Measurements from ENCODE around the gene JUN.

The JUN gene

GRCh38 chr1:58783993-58784757, at the start of gene JUN:
Gene JUN (minus strand): TSS chr1:58784047. CDS start chr1:58783070, 977 bp downstream.
- FAIRE-seq (peak; percentile 94), DNase-seq (ENCODE audit: insufficient read length, low spot score) (peak; percentile 93)
- TF ChIP-seq POLR2A (IDR thresholded peaks at IDR 0.05; ENCODE audit: low read depth, low read length) = peak; percentile 100

DNA sequence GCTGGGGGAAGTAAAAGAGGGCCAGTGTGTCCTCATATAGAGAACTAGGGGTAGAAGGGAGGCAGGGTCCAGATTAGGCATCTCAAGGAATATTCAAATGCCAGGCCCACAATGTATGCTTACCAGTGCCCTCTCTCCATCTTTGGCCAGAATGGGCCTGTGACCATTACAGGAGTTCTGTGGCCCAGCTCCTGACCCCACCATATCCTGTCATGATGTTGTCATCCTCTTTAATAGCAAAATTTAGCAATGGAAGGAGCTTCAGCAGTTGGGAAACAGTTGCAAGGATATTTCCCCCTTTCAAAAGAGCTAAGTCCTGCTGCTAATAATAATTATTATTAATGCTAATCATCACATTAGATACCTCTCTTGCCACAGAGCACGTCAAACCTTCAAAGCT, 49.3 kb upstream of the JUN start:
- DNase-seq (ENCODE audit: insufficient read length, low spot score) (no peak), FAIRE-seq (no peak)
- no peak for TF ChIP-seq POLR2A (IDR thresholded peaks at IDR 0.05; ENCODE audit: low read depth, low read length)

- TF ChIP-seq POLR2A (IDR thresholded peaks at IDR 0.05; ENCODE audit: low read depth, low read length) = no peak
- FAIRE-seq = peak; percentile 30
- DNase-seq (ENCODE audit: insufficient read length, low spot score) = no peak
These were observed 46.4 kb upstream of the JUN start for GRCh38 chr1:58830291-58830690.

DNA sequence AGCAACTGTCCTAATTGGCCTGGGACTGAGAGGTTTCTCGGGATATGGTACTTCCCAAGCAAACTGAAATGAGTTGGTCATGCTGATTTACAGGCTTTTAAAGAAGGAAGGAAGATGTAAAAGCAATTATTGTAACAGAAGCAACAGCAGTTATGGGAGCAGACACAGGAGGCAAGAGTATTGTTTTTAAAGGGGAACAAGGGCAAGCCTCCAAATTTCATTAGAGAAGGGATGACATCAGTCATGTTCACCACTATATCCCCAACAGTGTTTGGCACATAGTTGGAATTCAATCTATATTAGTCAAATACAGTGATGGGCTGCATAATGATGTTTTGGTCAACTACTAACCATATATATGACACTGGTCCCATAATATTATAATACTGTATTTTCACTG, 46.0 kb upstream of the JUN start:
- TF ChIP-seq POLR2A (IDR thresholded peaks at IDR 0.05; ENCODE audit: low read depth, low read length) = no peak
- DNase-seq (ENCODE audit: insufficient read length, low spot score) = no peak
- FAIRE-seq = no peak

DNA sequence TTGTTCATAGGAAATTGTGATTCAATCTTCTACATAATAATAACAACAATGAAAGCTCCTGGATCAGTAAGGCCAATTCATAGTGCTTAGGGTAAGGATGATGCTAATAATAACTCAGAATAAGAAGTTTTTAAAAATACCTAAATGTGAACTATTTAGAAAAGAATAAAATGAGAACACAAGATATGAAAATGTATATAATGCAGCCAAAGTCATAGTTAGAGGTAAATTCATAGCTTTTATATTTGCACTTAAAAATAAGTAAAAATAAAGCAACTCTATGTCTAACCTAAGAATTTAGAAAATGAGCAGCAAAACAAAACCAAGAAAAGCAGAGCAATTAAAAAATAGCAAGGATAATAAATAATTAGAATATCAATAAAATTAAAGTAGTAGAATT, 43.5 kb upstream of the JUN start:
- no peak for TF ChIP-seq POLR2A (IDR thresholded peaks at IDR 0.05; ENCODE audit: low read depth, low read length)
- no peak for DNase-seq (ENCODE audit: insufficient read length, low spot score)

DNA sequence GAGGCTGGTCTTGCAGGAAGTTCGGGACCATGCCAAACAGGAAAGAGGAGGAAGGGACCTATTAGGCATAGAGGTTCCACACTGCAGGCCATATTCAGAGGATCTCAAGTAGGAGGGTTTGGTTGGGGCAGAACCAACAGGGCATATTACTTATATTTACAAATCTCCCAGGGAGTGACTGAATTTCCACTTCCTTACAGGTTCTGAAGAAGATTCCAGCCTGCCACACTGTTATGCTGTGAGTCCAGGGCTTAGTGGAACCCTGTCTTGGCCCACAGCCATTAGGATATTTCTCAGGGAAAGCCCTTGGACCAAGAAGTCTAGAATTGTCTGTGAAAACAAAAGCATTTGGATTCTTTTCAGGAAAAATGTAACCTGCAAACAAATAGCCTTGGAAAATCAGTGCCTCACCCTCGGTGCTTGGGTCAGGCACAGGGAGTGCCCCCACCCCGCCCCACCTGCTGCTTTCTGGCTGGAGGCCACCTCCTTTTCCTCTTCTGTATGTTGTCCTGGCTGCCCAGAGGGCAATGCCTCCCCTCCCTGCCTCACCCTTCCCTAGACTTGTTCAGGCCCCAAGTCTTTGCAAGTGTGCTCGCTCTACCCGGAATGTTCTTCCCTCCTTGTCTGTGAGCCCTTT, 41.0 kb upstream of the JUN start:
- DNase-seq (ENCODE audit: insufficient read length, low spot score) (no peak), FAIRE-seq (peak; percentile 55)
- TF ChIP-seq POLR2A (IDR thresholded peaks at IDR 0.05; ENCODE audit: low read depth, low read length) = no peak

More for the DNA sequence above, 43.5 kb upstream of the JUN start:
- no peak for FAIRE-seq

DNA sequence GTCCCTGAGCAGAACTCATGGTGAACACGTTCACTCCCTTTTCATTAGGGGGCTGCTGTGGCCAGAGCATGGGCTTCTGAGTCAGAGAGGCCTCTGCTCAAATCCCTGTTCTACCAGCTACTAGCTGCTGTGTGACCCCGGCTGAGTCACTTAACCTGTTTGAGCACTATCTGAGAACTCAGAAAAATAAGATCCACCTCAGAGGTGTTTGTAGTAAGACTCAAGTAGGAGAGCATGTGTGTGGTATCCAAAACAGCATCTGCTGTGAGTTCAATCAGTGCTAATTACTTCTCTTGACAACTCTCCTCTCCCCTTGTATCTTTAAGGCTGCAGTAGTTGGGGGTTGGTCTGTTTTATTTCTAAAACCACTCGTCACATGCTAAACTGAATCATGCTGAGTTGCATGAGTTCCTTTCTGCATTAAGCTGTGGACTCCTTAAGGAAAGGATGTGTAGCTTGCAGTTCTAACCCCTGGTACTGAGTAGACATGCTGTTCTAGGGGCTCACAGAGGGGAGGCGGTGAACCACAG, 39.7 kb upstream of the JUN start:
- peak; percentile 84 for FAIRE-seq
- no peak for TF ChIP-seq POLR2A (IDR thresholded peaks at IDR 0.05; ENCODE audit: low read depth, low read length)
- peak; percentile 25 for DNase-seq (ENCODE audit: insufficient read length, low spot score)

GRCh38 chr1:58821309-58821708, 37.5 kb upstream of the JUN start:
- TF ChIP-seq POLR2A (IDR thresholded peaks at IDR 0.05; ENCODE audit: low read depth, low read length) = no peak
- DNase-seq (ENCODE audit: insufficient read length, low spot score) (no peak), FAIRE-seq (no peak)

DNA sequence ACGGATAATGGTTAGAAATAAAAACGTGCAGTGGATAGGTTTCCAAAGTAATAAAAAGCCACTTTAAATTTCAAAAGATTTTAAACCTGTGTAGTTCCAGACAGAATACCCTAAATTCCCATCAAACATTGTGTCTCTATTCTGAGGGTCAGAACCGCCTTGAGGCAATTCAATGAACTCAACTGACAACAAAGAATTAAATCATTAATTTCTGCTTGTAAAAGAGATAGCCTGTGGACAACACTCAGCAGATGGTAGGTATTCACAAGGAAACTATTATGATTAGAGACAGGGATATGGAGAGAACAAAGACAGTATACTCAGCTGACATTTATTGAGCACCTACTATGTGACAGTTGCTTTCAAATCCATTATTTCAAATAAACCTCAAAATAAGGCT, 35.1 kb upstream of the JUN start:
- DNase-seq (ENCODE audit: insufficient read length, low spot score) (no peak), FAIRE-seq (no peak)
- no peak for TF ChIP-seq POLR2A (IDR thresholded peaks at IDR 0.05; ENCODE audit: low read depth, low read length)

GRCh38 chr1:58818075-58818474, 34.2 kb upstream of the JUN start:
- DNase-seq (ENCODE audit: insufficient read length, low spot score) = peak; percentile 36
- peak; percentile 84 for FAIRE-seq
- no peak for TF ChIP-seq POLR2A (IDR thresholded peaks at IDR 0.05; ENCODE audit: low read depth, low read length)

GRCh38 chr1:58816747-58817221, 32.9 kb upstream of the JUN start:
- DNase-seq (ENCODE audit: insufficient read length, low spot score) (no peak), FAIRE-seq (no peak)
- no peak for TF ChIP-seq POLR2A (IDR thresholded peaks at IDR 0.05; ENCODE audit: low read depth, low read length)

DNA sequence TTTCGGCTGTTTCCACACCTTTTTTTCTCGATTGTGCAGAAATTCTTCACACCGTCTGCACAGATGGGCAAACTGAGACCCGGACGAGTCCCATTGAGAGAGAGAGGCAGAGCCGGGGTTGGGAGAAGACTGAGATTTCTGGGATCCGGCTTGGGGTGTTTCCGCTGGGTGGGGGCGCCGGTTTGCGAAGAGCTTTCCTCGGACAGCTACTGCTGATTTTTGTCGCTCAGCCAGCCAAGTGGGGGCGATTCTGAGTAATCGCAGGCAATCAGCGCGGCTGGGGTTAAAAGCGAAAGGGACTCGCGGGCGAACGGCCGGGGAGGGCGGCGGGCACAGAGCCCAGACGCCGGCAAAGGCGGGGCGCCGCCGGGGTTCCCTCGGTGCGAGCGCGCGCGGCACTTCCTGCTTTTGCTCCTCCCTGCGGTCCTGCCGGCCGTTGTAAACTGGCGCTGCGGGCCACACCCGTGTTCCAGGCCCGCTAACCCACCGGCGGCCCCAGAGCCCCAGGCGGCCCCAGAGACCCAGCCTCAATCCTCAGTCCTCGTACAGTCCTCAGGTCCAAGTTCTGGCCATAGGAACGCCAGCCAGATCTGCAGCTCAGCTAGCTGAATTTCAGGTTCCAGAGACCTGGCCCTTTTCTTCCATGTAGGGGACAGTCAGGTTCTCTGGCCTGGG, 32.4 kb upstream of the JUN start:
- FAIRE-seq = no peak
- DNase-seq (ENCODE audit: insufficient read length, low spot score) = peak; percentile 67
- TF ChIP-seq POLR2A (IDR thresholded peaks at IDR 0.05; ENCODE audit: low read depth, low read length) = peak; percentile 34; the same call in 1 of the 2 replicates

DNA sequence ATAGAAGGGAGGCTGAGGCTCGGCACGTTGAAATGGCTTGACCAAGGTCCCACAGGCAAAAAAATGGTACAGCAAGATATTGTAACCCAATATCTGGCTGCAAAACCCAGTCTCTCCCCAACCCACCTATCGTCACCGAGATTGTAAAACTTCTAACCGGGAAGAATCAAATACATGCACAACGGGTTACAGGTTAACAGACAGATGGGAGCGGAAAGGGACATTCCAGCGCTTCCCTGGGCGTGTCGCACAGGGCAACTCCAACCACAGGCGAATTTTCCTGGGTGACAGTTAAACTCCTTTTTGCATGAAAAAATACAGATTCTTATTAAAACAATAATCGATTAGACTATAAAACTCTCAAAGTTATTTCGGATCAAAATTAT, 31.8 kb upstream of the JUN start:
- FAIRE-seq = no peak
- peak; percentile 1; the same call in 1 of the 2 replicates for TF ChIP-seq POLR2A (IDR thresholded peaks at IDR 0.05; ENCODE audit: low read depth, low read length)
- no peak for DNase-seq (ENCODE audit: insufficient read length, low spot score)

DNA sequence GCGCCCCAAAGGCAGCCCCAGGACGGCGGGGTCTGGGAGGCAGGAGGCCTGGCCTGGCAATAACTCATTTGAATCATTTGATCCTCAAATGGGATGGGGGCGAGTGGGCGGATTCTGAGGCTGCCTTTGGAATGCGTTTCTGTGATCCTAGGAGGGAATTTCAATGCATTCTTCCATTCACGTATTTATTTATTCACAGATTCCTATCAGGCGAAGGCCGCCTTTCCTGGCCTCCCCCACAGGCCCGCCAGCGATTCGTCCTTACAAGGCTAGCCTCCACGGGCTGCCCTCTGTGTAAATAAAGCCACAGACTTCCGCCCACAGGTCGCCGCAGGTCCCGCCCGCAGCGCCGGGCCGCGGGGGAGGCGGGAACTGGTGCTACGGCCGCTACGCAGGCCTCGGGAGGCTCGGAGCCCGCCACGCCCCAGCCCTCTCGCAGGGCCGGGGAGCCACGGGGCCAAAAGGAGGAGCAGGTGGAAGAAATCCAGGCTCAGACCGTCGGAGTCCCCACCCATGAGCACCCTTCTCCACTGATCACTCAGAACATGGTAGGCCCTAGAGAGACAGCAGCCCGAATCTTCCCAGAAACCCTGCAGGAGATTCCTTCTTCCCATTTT, 31.3 kb upstream of the JUN start:
- peak; percentile 30 for FAIRE-seq

More for the DNA sequence above, 31.3 kb upstream of the JUN start:
- TF ChIP-seq POLR2A (IDR thresholded peaks at IDR 0.05; ENCODE audit: low read depth, low read length) = peak; percentile 54
- DNase-seq (ENCODE audit: insufficient read length, low spot score) = peak; percentile 74
